Activated CD8-positive, alpha-beta T cell treated with anti-CD3 and anti-CD28 coated beads, Interleukin-2, amount 10 ng/mL, durations not matched to agents 7 days and 5 days (primary cell): ENCODE measurements around the gene POLE2. TPM values are rescaled to one million over a fixed set of nuclear protein-coding genes. Genes with fewer than 3 reads are reported as not detected.

Experiments
- ATAC-seq: fragments of 150-1000 bp; cut with Tn5 transposase; one replicate; pipeline ENCODE4 v1.10.0; 2021; ENCODE audit warnings: moderate library complexity
- CTCF ChIA-PET: fragments of 350-600 bp; sonication (Branson Sonifier 250); formaldehyde crosslinking; loops from one replicate; lab custom pipeline; 2021; ENCODE audit warnings: antibody characterized with exemption; lab: Charles Lee
- POLR2A ChIA-PET: fragments of 350-600 bp; sonication (Branson Sonifier 250); formaldehyde crosslinking; loops from one replicate; lab custom pipeline; 2021; ENCODE audit warnings: antibody characterized with exemption; lab: Charles Lee
- DNase-seq: peaks from one replicate; pipeline ENCODE4 v3.0.0-alpha.2; 2020
- H3K27ac Mint-ChIP-seq: one replicate; pipeline ENCODE4 v1.8.0; 2021; ENCODE audit warnings: mild to moderate bottlenecking, mixed read lengths
- H3K27me3 Mint-ChIP-seq: one replicate; pipeline ENCODE4 v1.8.0; 2021; ENCODE audit warnings: low read depth, mixed read lengths
- H3K36me3 Mint-ChIP-seq: one replicate; pipeline ENCODE4 v1.8.0; 2021; ENCODE audit warnings: low read depth, mixed read lengths
- H3K4me1 Mint-ChIP-seq: one replicate; pipeline ENCODE4 v1.8.0; 2021; ENCODE audit warnings: low read depth, mixed read lengths
- H3K4me3 Mint-ChIP-seq: one replicate; pipeline ENCODE4 v1.8.0; 2021; ENCODE audit warnings: mild to moderate bottlenecking, mixed read lengths
- H3K9me3 Mint-ChIP-seq: one replicate; pipeline ENCODE4 v1.8.0; 2022; ENCODE audit warnings: mixed read lengths; ENCODE audit not compliant: insufficient read depth
- total RNA-seq, 2 experiments: library from RNA; stranded (reverse); gene quantifications; one replicate each; pipeline ENCODE4 v1.2.3, GENCODE V29; 2021

Gene POLE2
- total RNA-seq, 2 experiments from 2014 or later = 39.3 to 41.3 TPM

DNA sequence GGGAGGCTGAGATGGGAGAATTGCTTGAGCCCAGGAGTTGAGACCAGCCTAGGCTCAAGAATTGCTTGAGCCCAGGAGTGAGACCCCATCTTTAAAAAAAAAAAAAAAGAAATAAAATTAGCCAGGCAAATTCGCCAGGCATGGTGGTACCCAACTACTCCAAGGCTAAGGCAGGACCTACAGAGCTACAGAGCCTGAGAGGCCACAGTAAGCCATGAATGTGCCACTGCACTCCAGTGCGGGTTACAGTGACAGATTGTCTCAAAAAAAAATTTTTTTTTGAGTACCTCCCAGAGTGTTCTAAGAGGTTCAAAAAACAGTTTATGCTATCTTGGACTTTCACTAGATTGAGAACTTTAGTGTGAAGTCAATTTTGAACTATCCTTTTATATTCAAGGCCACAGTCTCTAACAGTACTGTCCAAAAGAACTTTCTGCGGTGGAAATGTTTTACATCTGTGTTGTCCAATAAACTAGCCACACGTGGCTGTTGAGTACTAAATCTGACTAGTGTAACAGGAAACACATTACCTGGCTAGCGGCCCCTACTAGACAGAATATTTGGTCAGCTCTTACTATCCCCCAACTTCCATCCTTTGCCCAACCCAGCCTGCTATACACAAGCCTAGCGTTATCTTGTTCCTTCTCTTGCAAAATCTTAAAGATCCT, 70.0 kb downstream of the POLE2 start:
- ChIA-PET CTCF (no interaction called here), POLR2A (interaction anchor here (0.6 kb wide), 1 partner anchor 106 kb away, joined by 3 read pairs; no protein-coding TSS in a partner anchor)
- Mint-ChIP-seq H3K27ac (peak overlapping the region; percentile 44), H3K27me3 (no peaks in the 10 kb centered on the region), H3K4me1 (peaks cover 42% of the 10 kb centered on the region), H3K36me3 (peaks cover 67% of the 10 kb centered on the region), H3K9me3 (no peaks in the 10 kb centered on the region), H3K4me3 (peak overlapping the region; percentile 93)
- DNase-seq = no peak
- ATAC-seq = no peak

DNA sequence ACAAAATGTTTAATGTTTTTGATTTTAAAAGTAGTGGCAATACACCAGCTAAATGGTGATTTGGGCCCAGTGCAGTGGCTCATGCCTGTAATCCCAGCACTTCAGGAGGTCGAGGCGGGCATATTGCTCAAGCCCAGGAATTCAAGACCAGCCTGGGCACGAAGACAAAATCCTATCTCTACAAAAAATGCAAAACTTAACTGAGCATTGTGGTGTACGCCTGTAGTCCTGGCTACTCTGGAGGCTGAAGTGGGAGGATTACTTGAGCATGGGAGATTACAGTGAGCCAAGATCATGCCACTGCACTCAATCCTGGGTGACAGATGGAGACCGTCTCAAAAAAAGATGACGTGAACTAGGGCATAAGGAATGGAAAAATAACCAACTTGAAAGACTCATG, 72.2 kb downstream of the POLE2 start:
- ChIA-PET CTCF (interaction anchor here (1.6 kb wide), 1 partner anchor 19 kb away, joined by 4 read pairs; the partner anchor contains the start of gene DNAAF2), POLR2A (no interaction called here)
- Mint-ChIP-seq H3K9me3 (no peaks in the 10 kb centered on the region), H3K27ac (no peak overlapping the region), H3K36me3 (peaks cover 61% of the 10 kb centered on the region), H3K27me3 (no peaks in the 10 kb centered on the region), H3K4me3 (no peak overlapping the region), H3K4me1 (peaks cover 38% of the 10 kb centered on the region)
- no peak for DNase-seq
- no peak for ATAC-seq

DNA sequence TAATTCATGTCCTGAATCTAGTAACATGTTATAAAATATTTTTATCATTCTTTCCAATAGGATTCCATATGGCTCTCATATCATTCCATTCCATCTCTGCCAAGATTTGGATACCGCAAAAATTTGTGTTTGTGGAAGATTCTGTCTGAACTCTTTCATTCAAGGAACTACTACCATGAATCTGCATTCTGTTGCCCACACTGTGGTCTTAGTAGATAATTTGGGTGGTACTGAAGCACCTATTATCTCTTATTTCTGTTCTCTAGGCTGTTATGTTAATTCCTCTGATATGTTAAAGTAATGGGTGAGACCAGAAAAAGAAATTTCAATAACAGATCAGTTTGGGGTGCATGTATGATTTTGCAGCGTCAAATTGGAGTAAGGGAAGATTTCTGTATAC, 73.8 kb downstream of the POLE2 start:
- Mint-ChIP-seq H3K4me1 (peaks cover 40% of the 10 kb centered on the region), H3K27ac (peak overlapping the region; percentile 31), H3K27me3 (no peaks in the 10 kb centered on the region), H3K4me3 (no peak overlapping the region), H3K9me3 (no peaks in the 10 kb centered on the region), H3K36me3 (peaks cover 55% of the 10 kb centered on the region)
- ATAC-seq (no peak), DNase-seq (no peak)
- CTCF ChIA-PET = interaction anchor here (1.6 kb wide), 1 partner anchor 20 kb away, joined by 4 read pairs; the partner anchor contains the start of gene DNAAF2
- POLR2A ChIA-PET = interaction anchor here (0.6 to 0.8 kb wide), 2 partner anchors 15 to 28 kb away, joined by 3 read pairs; partner anchors contain the start of gene RPS29

DNA sequence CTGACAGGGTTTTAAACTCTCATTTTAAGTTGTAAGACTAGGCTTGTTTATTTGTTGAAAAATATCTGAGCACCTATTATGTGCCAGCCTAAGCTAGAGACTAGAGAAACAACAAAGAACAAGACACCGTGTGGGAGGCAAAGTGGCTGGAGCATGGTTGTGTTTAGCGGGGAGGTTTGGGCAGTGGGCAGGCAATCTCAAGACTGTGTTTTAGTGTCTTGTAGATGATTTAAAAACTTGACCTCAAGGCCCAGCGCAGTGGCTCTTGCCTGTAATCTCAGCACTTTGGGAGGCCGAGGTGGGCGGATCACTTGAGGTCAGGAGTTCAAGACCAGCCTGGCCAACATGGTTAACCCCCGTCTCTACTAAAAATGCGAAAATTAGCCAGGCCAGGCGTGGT, 75.3 kb downstream of the POLE2 start:
- no peak overlapping the region for H3K27ac Mint-ChIP-seq
- CTCF ChIA-PET = interaction anchor here (0.9 to 2.6 kb wide), 2 partner anchors 8 to 9 kb away, joined by 3 to 10 read pairs; partner anchors contain the start of genes MGAT2 and RPL36AL
- no peak for ATAC-seq
- H3K27me3 Mint-ChIP-seq = no peaks in the 10 kb centered on the region
- DNase-seq = no peak
- H3K4me1 Mint-ChIP-seq = peaks cover 31% of the 10 kb centered on the region
- H3K4me3 Mint-ChIP-seq = no peak overlapping the region
- POLR2A ChIA-PET = no interaction called here
- peaks cover 51% of the 10 kb centered on the region for H3K36me3 Mint-ChIP-seq
- no peaks in the 10 kb centered on the region for H3K9me3 Mint-ChIP-seq

DNA sequence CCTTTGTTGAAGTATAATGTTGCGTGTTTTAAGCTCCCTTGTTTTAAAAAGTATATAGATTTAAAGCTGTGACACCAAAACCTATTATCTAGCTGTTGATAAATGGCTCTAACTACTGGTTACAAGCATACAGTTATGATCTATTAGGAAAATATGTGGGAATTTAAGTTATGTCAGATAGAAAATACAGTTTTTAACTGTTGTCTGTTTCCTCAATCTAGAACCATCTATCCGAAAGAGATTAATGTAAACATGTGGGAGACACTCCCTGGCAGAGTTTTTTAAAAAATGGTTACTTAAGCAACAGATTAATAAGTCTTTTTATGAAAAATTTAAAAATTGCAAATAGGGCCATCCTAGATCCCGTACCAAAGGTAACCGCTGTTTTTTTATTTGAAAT, 75.8 kb downstream of the POLE2 start:
- CTCF ChIA-PET = interaction anchor here (0.9 to 2.6 kb wide), 2 partner anchors 8 to 9 kb away, joined by 3 to 10 read pairs; partner anchors contain the start of genes MGAT2 and RPL36AL
- Mint-ChIP-seq H3K36me3 (peaks cover 51% of the 10 kb centered on the region), H3K4me3 (no peak overlapping the region), H3K4me1 (peaks cover 28% of the 10 kb centered on the region), H3K9me3 (no peaks in the 10 kb centered on the region), H3K27ac (no peak overlapping the region), H3K27me3 (no peaks in the 10 kb centered on the region)
- DNase-seq (no peak), ATAC-seq (no peak)
- POLR2A ChIA-PET = interaction anchor here (1.4 kb wide), 1 partner anchor 9 kb away, joined by 3 read pairs; no protein-coding TSS in a partner anchor

DNA sequence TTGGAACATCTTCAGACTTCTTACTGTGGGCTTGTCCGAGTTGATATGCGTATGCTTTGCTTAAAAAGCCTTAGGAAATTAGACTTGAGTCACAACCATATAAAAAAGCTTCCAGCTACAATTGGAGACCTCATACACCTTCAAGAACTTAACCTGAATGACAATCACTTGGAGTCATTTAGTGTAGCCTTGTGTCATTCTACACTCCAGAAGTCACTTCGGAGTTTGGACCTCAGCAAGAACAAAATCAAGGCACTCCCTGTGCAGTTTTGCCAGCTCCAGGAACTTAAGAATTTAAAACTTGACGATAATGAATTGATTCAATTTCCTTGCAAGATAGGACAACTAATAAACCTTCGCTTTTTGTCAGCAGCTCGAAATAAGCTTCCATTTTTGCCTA, 80.4 kb downstream of the POLE2 start:
- no peaks in the 10 kb centered on the region for H3K9me3 Mint-ChIP-seq
- no peak overlapping the region for H3K4me3 Mint-ChIP-seq
- ATAC-seq (no peak), DNase-seq (no peak)
- H3K27me3 Mint-ChIP-seq = no peaks in the 10 kb centered on the region
- peaks cover 20% of the 10 kb centered on the region for H3K4me1 Mint-ChIP-seq
- CTCF ChIA-PET = interaction anchor here (1.0 kb wide), 1 partner anchor 13 kb away, joined by 3 read pairs; no protein-coding TSS in a partner anchor
- peaks cover 46% of the 10 kb centered on the region for H3K36me3 Mint-ChIP-seq
- POLR2A ChIA-PET = interaction anchor here (0.6 to 1.2 kb wide), 4 partner anchors 9 to 161 kb away, joined by 3 to 5 read pairs (median 3); partner anchors contain the start of genes KLHDC2, LRR1, MGAT2 and RPL36AL
- no peak overlapping the region for H3K27ac Mint-ChIP-seq

DNA sequence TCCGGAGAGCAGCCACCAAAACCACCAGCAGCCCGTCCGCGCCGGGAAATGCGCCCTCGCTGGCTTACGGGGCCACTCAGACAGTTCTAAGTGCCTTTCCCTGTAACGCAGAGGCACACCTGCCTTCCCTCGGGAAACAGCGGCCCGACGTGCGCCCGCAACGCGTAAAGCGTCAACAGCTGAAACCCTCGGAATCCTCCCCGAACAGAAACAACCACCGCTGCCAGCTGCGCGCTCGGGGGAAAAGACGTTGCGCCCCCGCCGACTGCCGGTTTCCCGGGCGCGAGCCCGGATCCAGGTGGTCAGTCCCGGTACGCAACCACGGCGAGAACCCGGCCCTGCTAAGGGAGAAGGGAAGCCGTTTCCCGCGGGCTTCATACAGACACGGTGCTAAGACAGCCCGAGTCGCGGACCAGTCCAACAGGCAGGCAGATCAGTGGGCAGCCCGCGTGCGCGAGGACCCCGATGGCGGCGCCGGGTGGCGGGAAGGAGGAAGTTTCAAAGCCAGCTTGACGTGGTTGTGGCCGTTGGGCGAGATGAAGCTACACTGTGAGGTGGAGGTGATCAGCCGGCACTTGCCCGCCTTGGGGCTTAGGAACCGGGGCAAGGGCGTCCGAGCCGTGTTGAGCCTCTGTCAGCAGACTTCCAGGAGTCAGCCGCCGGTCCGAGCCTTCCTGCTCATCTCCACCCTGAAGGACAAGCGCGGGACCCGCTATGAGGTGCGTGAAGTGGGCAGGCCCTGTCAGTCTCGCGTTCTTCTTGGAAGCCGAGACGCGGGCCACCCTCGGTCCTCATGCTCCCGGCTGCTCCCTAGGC, 89.3 kb downstream of the POLE2 start, which contains the start of gene LRR1:
TSS of gene LRR1 (plus strand) at position 456 of the 816 bp plus-strand sequence. CDS start at position 537, 81 bp downstream.
- Mint-ChIP-seq H3K4me3 (peak within 1 kb of the TSS; percentile 99), H3K4me1 (peaks cover 37% of the 10 kb centered on the region), H3K27me3 (no peaks in the 10 kb centered on the region), H3K9me3 (no peaks in the 10 kb centered on the region), H3K27ac (peak within 1 kb of the TSS; percentile 99), H3K36me3 (peaks cover 31% of the 10 kb centered on the region)
- DNase-seq (peak; percentile 90), ATAC-seq (peak; percentile 86)
- ChIA-PET POLR2A (interaction anchor here (0.5 to 5.6 kb wide), 16 partner anchors 9 to 373 kb away, joined by 3 to 112 read pairs (median 4); partner anchors contain the start of genes DNAAF2, KLHDC2, MGAT2 and RPL36AL), CTCF (interaction anchor here (1.1 to 2.9 kb wide), 7 partner anchors 12 to 137 kb away, joined by 3 to 45 read pairs (median 5); partner anchors contain the start of genes KLHDC1, MGAT2, POLE2 and RPL36AL)

DNA sequence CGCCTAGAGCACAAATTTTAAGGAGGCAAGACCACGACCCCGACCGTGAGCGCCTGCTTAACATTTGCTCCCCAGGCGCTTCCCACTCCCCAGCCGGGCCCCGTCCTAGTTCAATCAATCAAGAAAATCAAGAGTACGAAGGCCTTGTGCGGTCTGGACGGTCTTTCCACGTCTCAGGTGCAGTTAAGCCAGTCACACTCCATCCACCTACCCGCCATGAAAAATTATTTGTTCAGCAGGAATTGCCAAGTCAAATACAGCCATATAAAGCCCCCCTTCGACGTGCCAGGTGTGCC, 89.9 kb downstream of the POLE2 start:
- DNase-seq = no peak
- peak overlapping the region; percentile 99 for H3K4me3 Mint-ChIP-seq
- H3K36me3 Mint-ChIP-seq = peaks cover 29% of the 10 kb centered on the region
- H3K27me3 Mint-ChIP-seq = no peaks in the 10 kb centered on the region
- ChIA-PET CTCF (interaction anchor here (1.3 to 2.9 kb wide), 4 partner anchors 11 to 100 kb away, joined by 3 to 45 read pairs (median 6); partner anchors contain the start of genes KLHDC1 and RPS29), POLR2A (interaction anchor here (0.7 to 5.6 kb wide), 8 partner anchors 9 to 373 kb away, joined by 3 to 112 read pairs (median 6); partner anchors contain the start of genes DNAAF2, MGAT2, RPL36AL and RPS29)
- peaks cover 37% of the 10 kb centered on the region for H3K4me1 Mint-ChIP-seq
- peak overlapping the region; percentile 99 for H3K27ac Mint-ChIP-seq
- no peaks in the 10 kb centered on the region for H3K9me3 Mint-ChIP-seq
- ATAC-seq = peak; percentile 16

DNA sequence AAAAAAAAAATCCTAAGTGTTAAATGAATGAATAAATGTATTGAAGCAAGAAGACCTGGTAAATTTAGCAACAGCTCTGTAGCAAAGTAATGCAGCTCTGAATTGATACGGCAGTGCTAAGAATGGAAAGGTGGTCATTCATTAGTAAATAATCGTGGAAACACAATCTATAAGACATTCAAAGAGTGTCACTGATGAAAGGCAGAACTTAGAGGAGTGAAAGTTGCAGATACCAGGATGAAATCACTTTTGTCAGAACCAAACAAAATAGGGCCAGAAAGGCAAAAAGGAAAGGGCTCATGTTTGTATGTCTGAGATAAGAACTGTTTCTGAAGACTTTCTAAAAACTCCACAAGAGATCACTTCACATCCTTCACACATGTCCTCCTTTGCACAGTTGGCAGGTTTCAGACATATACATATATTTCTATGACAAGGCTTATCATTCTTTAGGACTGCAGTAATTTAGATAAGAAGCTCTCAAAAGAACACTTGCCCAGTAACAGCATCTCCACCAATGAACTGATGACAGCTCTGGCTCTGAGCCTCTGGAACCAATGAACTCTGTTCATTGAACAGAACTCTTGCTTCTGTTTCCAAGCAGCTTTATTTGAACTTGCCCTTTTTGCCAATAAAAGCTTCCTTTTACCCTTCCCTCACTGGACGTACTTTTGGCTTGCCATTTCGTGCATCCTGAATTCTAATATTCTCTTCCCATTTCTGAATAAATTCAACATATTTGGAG, 93.5 kb downstream of the POLE2 start:
- H3K9me3 Mint-ChIP-seq = no peaks in the 10 kb centered on the region
- peaks cover 18% of the 10 kb centered on the region for H3K4me1 Mint-ChIP-seq
- DNase-seq (no peak), ATAC-seq (no peak)
- ChIA-PET POLR2A (interaction anchor here (0.6 to 5.6 kb wide), 4 partner anchors 8 to 26 kb away, joined by 3 to 112 read pairs (median 8); partner anchors contain the start of genes MGAT2, RPL36AL and RPS29), CTCF (interaction anchor here (0.7 to 2.6 kb wide), 4 partner anchors 8 to 38 kb away, joined by 3 to 24 read pairs (median 3); partner anchors contain the start of gene RPS29)
- H3K27ac Mint-ChIP-seq = no peak overlapping the region
- no peak overlapping the region for H3K4me3 Mint-ChIP-seq
- H3K27me3 Mint-ChIP-seq = no peaks in the 10 kb centered on the region
- peaks cover 7% of the 10 kb centered on the region for H3K36me3 Mint-ChIP-seq
